Psoas muscle (tissue), 8 donors: ENCODE data around the gene TOP3A. TPM values are rescaled to one million over a fixed set of nuclear protein-coding genes. Genes with fewer than 3 reads are reported as not detected.

Source experiments
- ATAC-seq, 4 donors: fragments of 200-7000 bp; cut with Tn5 transposase; one replicate each; pipeline ENCODE4 v1.9.1; 2020; ENCODE audit warnings: moderate library complexity in 3 of 4, mild to moderate bottlenecking in 2 of 4
- DNase-seq, 2 donors: peaks; one replicate each; pipeline ENCODE4 v3.0.0-alpha.2; 2020
- H3K27ac ChIP-seq: fragments of 200-600 bp; one replicate; pipeline ENCODE4 v1.8.0; 2022
- H3K27me3 ChIP-seq, 3 donors: fragments of 200-600 bp in 1 of 3; one replicate each; pipeline versions ENCODE4 v1.6.1 to v1.8.0; 2013 to 2022; ENCODE audit warnings: low read length in 2 of 3, mild to moderate bottlenecking in 2 of 3, moderate library complexity in 1 of 3; ENCODE audit not compliant: insufficient read depth in 3 of 3
- H3K36me3 ChIP-seq, 2 donors: fragments of 200-600 bp in 1 of 2; one replicate each; pipeline versions ENCODE4 v1.6.1 to v1.8.0; 2013 to 2022; ENCODE audit warnings: low read depth in 1 of 2, mild to moderate bottlenecking in 1 of 2, moderate library complexity in 1 of 2; ENCODE audit not compliant: insufficient read depth in 1 of 2
- H3K4me1 ChIP-seq: fragments of 200-600 bp; one replicate; pipeline ENCODE4 v1.8.0; 2022
- H3K4me3 ChIP-seq: fragments of 200-600 bp; one replicate; pipeline ENCODE4 v1.8.0; 2022; ENCODE audit warnings: mild to moderate bottlenecking
- H3K9me3 ChIP-seq: fragments of 200-600 bp; one replicate; pipeline ENCODE4 v1.8.0; 2022
- CTCF ChIP-seq: fragments of 200-600 bp; IDR thresholded peaks from one replicate; pipeline ENCODE4 v1.8.0; 2022; ENCODE audit warnings: antibody characterized with exemption
- WGBS, 3 donors: extraction: QIAGEN DNeasy Blood & Tissue Kit; methylation state at CpG; one replicate each; pipeline versions ENCODE4 v1.1.6 to v1.1.7; 2013; 5-methylcytosine and 5-hydroxymethylcytosine counted together
- intact Hi-C, 2 donors: fragments of 100-400 bp; cut with DNase I; formaldehyde crosslinking; loops; one replicate each; pipeline versions ENCODE4 v1.11.0 to v1.14.2; 2022
- polyA plus RNA-seq, 3 donors: library from polyadenylated mRNA; stranded (reverse); fragments of 200-250 nt; gene quantifications; one replicate each; pipeline ENCODE4 v1.2.3, GENCODE V29; 2013
- total RNA-seq, 4 donors: library from RNA; stranded (reverse); fragmentation: NEBNext Ultra II Directional in 2 of 4; extraction: Animal tissue kit (Norgen Biotek cat#: 25700) in 2 of 4; gene quantifications; one replicate each; pipeline versions ENCODE4 v1.2.1 to v1.2.4, GENCODE V29; 2021 to 2023
- donor health status: healthy with polysubstance abuse.
- donor health status: DM: no; HTN: no; CAD: no; lungs with moderate emphysema.
- donor health status: Bipolar disorder and iron deficiency.
- donor health status: healthy.
- donor health status: DM: yes; HTN: yes; CAD: no.
- donor health status: DM: no; HTN: no; CAD: no.
- donor health status: DM: no; HTN: no; CAD: no.
- donor health status: DM: yes; HTN: yes; CAD: no.

The TOP3A gene
- total and polyA plus RNA-seq, 7 donors = 8.8 to 24.3 (median 13.6) TPM

GRCh38 chr17:18233803-18234518, 80.8 kb downstream of the TOP3A start:
- no peak for DNase-seq
- Histone ChIP-seq H3K4me3 (no peak overlapping the region), H3K4me1 (no peaks in the 10 kb centered on the region), H3K36me3 (peaks cover 0 to 47% of the 10 kb centered on the region in 2 donors), H3K9me3 (no peaks in the 10 kb centered on the region), H3K27me3 (no peaks in the 10 kb centered on the region), H3K27ac (no peak overlapping the region)
- no peak for TF ChIP-seq CTCF
- intact Hi-C loops = no loop called here
- WGBS, 3 donors = 93 to 96% (median 94%) methylated on average over 22 of the region's 22 CpGs
- no peak for ATAC-seq

- Histone ChIP-seq H3K36me3 (peaks cover 0 to 29% of the 10 kb centered on the region in 2 donors), H3K4me1 (peaks cover 5% of the 10 kb centered on the region), H3K27me3 (no peaks in the 10 kb centered on the region), H3K9me3 (no peaks in the 10 kb centered on the region), H3K27ac (no peak overlapping the region), H3K4me3 (no peak overlapping the region)
- 62 to 69% (median 63%) methylated on average over 9 of the region's 9 CpGs for WGBS, 3 donors
- ATAC-seq (no peak), DNase-seq (no peak)
- no peak for TF ChIP-seq CTCF
- intact Hi-C loops = no loop called here
Measured at GRCh38 chr17:18231164-18231563, 83.6 kb downstream of the TOP3A start.

GRCh38 chr17:18230288-18231141, 84.3 kb downstream of the TOP3A start:
- Histone ChIP-seq H3K36me3 (peaks cover 0 to 25% of the 10 kb centered on the region in 2 donors), H3K4me3 (no peak overlapping the region), H3K27me3 (no peaks in the 10 kb centered on the region), H3K27ac (no peak overlapping the region), H3K4me1 (peaks cover 6% of the 10 kb centered on the region), H3K9me3 (no peaks in the 10 kb centered on the region)
- DNase-seq = no peak
- WGBS, 3 donors = 69 to 82% (median 74%) methylated on average over 13 to 14 of the region's 14 CpGs
- no peak for ATAC-seq
- TF ChIP-seq CTCF = no peak
- intact Hi-C loops = no loop called here

GRCh38 chr17:18229771-18230170, 85.0 kb downstream of the TOP3A start:
- TF ChIP-seq CTCF = no peak
- no peak overlapping the region for H3K27ac ChIP-seq
- no peaks in the 10 kb centered on the region for H3K27me3 ChIP-seq
- ATAC-seq (no peak), DNase-seq (no peak)
- no peaks in the 10 kb centered on the region for H3K9me3 ChIP-seq
- peaks cover 9% of the 10 kb centered on the region for H3K4me1 ChIP-seq
- H3K36me3 ChIP-seq = peaks cover 0 to 17% of the 10 kb centered on the region in 2 donors
- WGBS, 3 donors = 81 to 89% (median 87%) methylated on average over 7 of the region's 7 CpGs
- H3K4me3 ChIP-seq = no peak overlapping the region
- intact Hi-C loops = loop anchor here in 1 of 2 donors (5.0 kb wide), 1 partner anchor 83 kb away; the partner anchor contains the start of gene TOP3A
